ENCODE data around the gene GSPT1. TPM values are rescaled to one million over a fixed set of nuclear protein-coding genes. Genes with fewer than 3 reads are reported as not detected.
"Not testable (repeated sequence)": the region's sequence is repeated elsewhere in the genome, so short reads cannot be mapped to it uniquely, and the experiment has no call there.

GSPT1 gene
- total and polyA plus RNA-seq, 7 experiments from 2014 or later: 71.0 to 148 (median 96.7) TPM

DNA sequence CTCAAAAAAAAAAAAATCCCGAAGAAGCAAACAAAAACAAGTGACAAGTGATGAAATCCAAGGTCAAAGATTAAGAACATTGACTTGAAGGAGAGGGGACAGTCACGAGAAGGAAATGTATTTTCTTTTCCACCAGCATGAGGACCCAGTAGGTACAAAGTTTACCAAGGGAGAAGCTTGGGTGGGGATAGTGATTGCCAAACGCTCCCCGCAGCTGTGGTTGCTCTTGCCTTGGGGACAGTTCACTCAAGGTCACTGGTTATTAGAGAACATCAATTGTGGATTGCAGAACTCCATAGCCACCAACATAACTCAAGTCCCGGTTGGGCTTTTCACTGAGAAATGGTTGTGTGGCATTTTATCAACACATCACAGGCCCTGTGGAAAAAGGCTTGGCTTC, 91.4 kb downstream of the GSPT1 start:
- no peaks in the 10 kb centered on the region for H3K9me3 Mint-ChIP-seq
- POLR2A ChIA-PET: interaction anchor here (0.7 kb wide), 1 partner anchor 879 kb away, joined by 3 read pairs; no protein-coding TSS in a partner anchor
- Histone ChIP-seq H3K9me3 (ENCODE audit: control insufficient read depth in 2 of 3, low read length in 3 of 3) (no peaks in the 10 kb centered on the region), H3K4me3 (ENCODE audit: low read length) (no peak overlapping the region), H3K27ac (ENCODE audit: low read depth, low read length) (no peak overlapping the region), H3K4me1 (ENCODE audit: control insufficient read depth in 2 of 2, insufficient read depth in 2 of 2, low read length in 2 of 2) (no peaks in the 10 kb centered on the region), H3K27me3 (ENCODE audit: control insufficient read depth in 2 of 2, insufficient read depth in 2 of 2, low read length in 2 of 2) (no peaks in the 10 kb centered on the region), H3K36me3 (ENCODE audit: control insufficient read depth in 2 of 3, insufficient read depth in 3 of 3, low read length in 3 of 3) (no peaks in the 10 kb centered on the region)
- CTCF ChIA-PET: interaction anchor here (0.6 kb wide), 1 partner anchor 18 kb away, joined by 3 read pairs; no protein-coding TSS in a partner anchor
- intact Hi-C loops (cut with micrococcal nuclease): no loop called here
- H3K36me3 Mint-ChIP-seq: no peaks in the 10 kb centered on the region
- H3K4me1 Mint-ChIP-seq: peaks cover 0 to 2% (median 0%) of the 10 kb centered on the region in 7 donors
- peak; percentile 69 for ATAC-seq
- H3K27me3 Mint-ChIP-seq: no peaks in the 10 kb centered on the region
- no peak for DNase-seq
- no peak overlapping the region for H3K27ac Mint-ChIP-seq
- H3K4me3 Mint-ChIP-seq: no peak overlapping the region

DNA sequence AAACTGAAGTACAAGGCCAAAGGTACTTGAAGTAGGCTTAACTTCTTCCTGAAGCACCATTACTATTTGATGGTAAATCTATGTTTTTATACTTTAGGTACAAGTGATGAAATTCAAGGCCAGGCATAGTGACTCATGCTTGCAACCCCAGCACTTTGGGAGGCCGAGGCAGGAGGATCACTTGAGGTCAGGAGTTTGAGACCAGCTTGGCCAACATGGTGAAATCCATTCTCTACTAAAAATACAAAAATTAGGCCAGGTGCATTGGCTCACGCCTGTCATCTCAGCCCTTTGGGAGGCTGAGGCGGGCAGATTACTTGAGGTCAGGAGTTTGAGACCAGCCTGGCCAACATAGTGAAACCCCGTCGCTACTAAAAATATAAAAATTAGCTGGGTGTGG, 92.1 kb downstream of the GSPT1 start:
- intact Hi-C loops (cut with micrococcal nuclease); H3K4me3 Mint-ChIP-seq; H3K27me3 Mint-ChIP-seq; ATAC-seq; DNase-seq; H3K27me3 ChIP-seq (ENCODE audit: control insufficient read depth in 2 of 2, insufficient read depth in 2 of 2, low read length in 2 of 2); H3K27ac ChIP-seq (ENCODE audit: low read depth, low read length); H3K36me3 ChIP-seq (ENCODE audit: control insufficient read depth in 2 of 3, insufficient read depth in 3 of 3, low read length in 3 of 3); CTCF ChIA-PET; H3K4me1 Mint-ChIP-seq; H3K36me3 Mint-ChIP-seq; H3K4me1 ChIP-seq (ENCODE audit: control insufficient read depth in 2 of 2, insufficient read depth in 2 of 2, low read length in 2 of 2); H3K9me3 Mint-ChIP-seq; H3K4me3 ChIP-seq (ENCODE audit: low read length); H3K27ac Mint-ChIP-seq; H3K9me3 ChIP-seq (ENCODE audit: control insufficient read depth in 2 of 3, low read length in 3 of 3): not testable (repeated sequence)
- POLR2A ChIA-PET: interaction anchor here (0.6 kb wide), 1 partner anchor 209 kb away, joined by 3 read pairs; no protein-coding TSS in a partner anchor

DNA sequence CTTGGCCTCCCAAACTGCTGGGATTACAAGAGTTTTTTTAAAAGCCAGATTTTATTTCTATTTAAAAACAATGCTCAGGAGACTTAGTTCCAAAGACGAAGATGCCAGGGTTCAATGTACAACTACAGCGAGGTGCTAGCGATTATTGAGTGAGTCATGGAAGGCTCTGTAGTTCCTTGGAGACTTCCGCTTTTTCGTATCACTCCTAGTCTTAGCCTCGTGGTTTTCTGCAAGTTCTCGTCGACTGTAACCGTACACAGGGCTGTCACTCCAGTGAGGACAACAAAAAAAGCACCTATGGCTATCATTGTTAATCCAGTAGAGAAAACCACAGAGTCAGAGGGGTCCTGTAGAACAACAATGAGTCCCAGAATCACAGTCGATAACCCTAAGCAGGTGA, 96.0 kb downstream of the GSPT1 start:
- Histone ChIP-seq H3K27ac (ENCODE audit: low read depth, low read length) (no peak overlapping the region), H3K4me3 (ENCODE audit: low read length) (no peak overlapping the region), H3K4me1 (ENCODE audit: control insufficient read depth in 2 of 2, insufficient read depth in 2 of 2, low read length in 2 of 2) (no peaks in the 10 kb centered on the region), H3K9me3 (ENCODE audit: control insufficient read depth in 2 of 3, low read length in 3 of 3) (no peaks in the 10 kb centered on the region), H3K36me3 (ENCODE audit: control insufficient read depth in 2 of 3, insufficient read depth in 3 of 3, low read length in 3 of 3) (no peaks in the 10 kb centered on the region), H3K27me3 (ENCODE audit: control insufficient read depth in 2 of 2, insufficient read depth in 2 of 2, low read length in 2 of 2) (no peaks in the 10 kb centered on the region)
- intact Hi-C loops (cut with micrococcal nuclease): no loop called here
- POLR2A ChIA-PET: no interaction called here
- no peaks in the 10 kb centered on the region for H3K27me3 Mint-ChIP-seq
- H3K36me3 Mint-ChIP-seq: no peaks in the 10 kb centered on the region
- no peak for DNase-seq
- no peaks in the 10 kb centered on the region for H3K9me3 Mint-ChIP-seq
- CTCF ChIA-PET: no interaction called here
- no peak overlapping the region for H3K27ac Mint-ChIP-seq
- H3K4me3 Mint-ChIP-seq: no peak overlapping the region
- peaks cover 0 to 2% (median 0%) of the 10 kb centered on the region in 7 donors for H3K4me1 Mint-ChIP-seq
- peak; percentile 71 for ATAC-seq

DNA sequence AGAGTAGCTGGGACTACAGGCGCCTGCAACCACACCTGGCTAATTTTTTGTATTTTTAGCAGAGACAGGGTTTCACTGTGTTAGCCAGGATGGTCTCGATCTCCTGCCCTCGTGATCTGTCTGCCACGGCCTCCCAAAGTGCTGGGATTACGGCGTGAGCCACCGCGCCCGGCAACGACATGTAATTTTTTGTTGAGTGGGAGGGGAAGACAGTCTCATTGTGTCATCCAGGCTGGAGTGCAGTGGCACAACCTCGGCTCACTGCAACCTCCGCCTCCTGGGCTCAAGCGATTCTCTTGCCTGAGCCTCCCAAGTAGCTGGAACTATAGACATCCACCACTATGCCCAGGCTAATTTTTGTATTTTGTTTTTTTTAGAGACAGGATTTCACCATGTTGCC, 96.8 kb downstream of the GSPT1 start:
- POLR2A ChIA-PET; H3K4me3 Mint-ChIP-seq; H3K4me1 ChIP-seq (ENCODE audit: control insufficient read depth in 2 of 2, insufficient read depth in 2 of 2, low read length in 2 of 2); H3K27ac Mint-ChIP-seq; H3K27me3 ChIP-seq (ENCODE audit: control insufficient read depth in 2 of 2, insufficient read depth in 2 of 2, low read length in 2 of 2); ATAC-seq; H3K9me3 Mint-ChIP-seq; H3K36me3 Mint-ChIP-seq; intact Hi-C loops (cut with micrococcal nuclease); H3K36me3 ChIP-seq (ENCODE audit: control insufficient read depth in 2 of 3, insufficient read depth in 3 of 3, low read length in 3 of 3); H3K4me3 ChIP-seq (ENCODE audit: low read length); DNase-seq; H3K27me3 Mint-ChIP-seq; H3K4me1 Mint-ChIP-seq; H3K9me3 ChIP-seq (ENCODE audit: control insufficient read depth in 2 of 3, low read length in 3 of 3); H3K27ac ChIP-seq (ENCODE audit: low read depth, low read length): not testable (repeated sequence)
- CTCF ChIA-PET: interaction anchor here (0.8 kb wide), 1 partner anchor 287 kb away, joined by 7 read pairs; no protein-coding TSS in a partner anchor

Other genes with a start within 250 kb of the GSPT1 start
- 10 to 100 TPM; 17.0 to 86.8 (median 34.4) TPM for gene SNN, start 247.5 kb downstream of the GSPT1 start, total RNA-seq
- 10 to 100 TPM; 21.3 to 34.3 TPM for gene SNN, start 247.5 kb downstream of the GSPT1 start, polyA plus RNA-seq
- 10 to 100 TPM; 41.2 to 80.5 (median 55.1) TPM for gene TXNDC11, start 173.1 kb downstream of the GSPT1 start, total RNA-seq
- 10 to 100 TPM; 36.7 to 60.3 TPM for gene TXNDC11, start 173.1 kb downstream of the GSPT1 start, polyA plus RNA-seq
- gene ZC3H7A, start 118.7 kb downstream of the GSPT1 start, total RNA-seq: 100 to 1,000 TPM in 1 of 5 experiments, 10 to 100 TPM in 4; 86.9 to 102 (median 88.6) TPM
- gene ZC3H7A, start 118.7 kb downstream of the GSPT1 start, polyA plus RNA-seq: 10 to 100 TPM; 40.1 to 44.9 TPM
- gene RSL1D1, start 64.4 kb downstream of the GSPT1 start, total RNA-seq: 100 to 1,000 TPM; 141 to 255 (median 219) TPM
- gene RSL1D1, start 64.4 kb downstream of the GSPT1 start, polyA plus RNA-seq: 100 to 1,000 TPM; 281 to 312 TPM
- gene NPIPB2, start 26.1 kb upstream of the GSPT1 start, total RNA-seq: 10 to 100 TPM; 13.7 to 31.0 (median 19.1) TPM
- 1 to 10 TPM; 2.2 to 3.2 TPM for gene NPIPB2, start 26.1 kb upstream of the GSPT1 start, polyA plus RNA-seq
- 1 to 10 TPM in 2 of 5 experiments, not detected in 3; 1.2 to 1.8 TPM for gene TNFRSF17, start 49.3 kb upstream of the GSPT1 start, total RNA-seq
- not detected for gene TNFRSF17, start 49.3 kb upstream of the GSPT1 start, polyA plus RNA-seq
- 10 to 100 TPM; 20.4 to 67.5 (median 36.6) TPM for gene SNX29, start 60.8 kb upstream of the GSPT1 start, total RNA-seq
- 10 to 100 TPM; 16.2 to 17.6 TPM for gene SNX29, start 60.8 kb upstream of the GSPT1 start, polyA plus RNA-seq

Data from naive thymus-derived CD4-positive, alpha-beta T cell (primary cell).